HG03565 (cell line): ENCODE data around the gene MMD2.

ENCODE experiments used
- ATAC-seq: cut with Tn5 transposase; IDR thresholded peaks from one replicate; pipeline ENCODE4 v1.9.1; 2021; ENCODE audit warnings: mild to moderate bottlenecking, moderate library complexity; ENCODE audit not compliant: unreplicated experiment

The MMD2 gene

GRCh38 chr7:4959306-4959705 lies 319 bp upstream of the MMD2 start:
- ATAC-seq, result no peak

- ATAC-seq, result no peak
Observed at GRCh38 chr7:4957847-4958476, 1.0 kb downstream of the MMD2 start.

- peak; percentile 41 for ATAC-seq
Observed at GRCh38 chr7:4951903-4952636, 6.9 kb downstream of the MMD2 start.

GRCh38 chr7:4951304-4951703 lies 7.7 kb downstream of the MMD2 start:
- no peak for ATAC-seq

- no peak for ATAC-seq
Observed at GRCh38 chr7:4948402-4948801, 10.6 kb downstream of the MMD2 start.

GRCh38 chr7:4945949-4946348 lies 13.0 kb downstream of the MMD2 start:
- ATAC-seq, result no peak

- ATAC-seq, result no peak
Observed at GRCh38 chr7:4944939-4945338, 14.0 kb downstream of the MMD2 start.

- ATAC-seq, result no peak
Observed at GRCh38 chr7:4943297-4943696, 15.7 kb downstream of the MMD2 start.

- no peak for ATAC-seq
Observed at GRCh38 chr7:4939971-4940728, 18.8 kb downstream of the MMD2 start.

GRCh38 chr7:4937411-4937810 lies 21.6 kb downstream of the MMD2 start:
- ATAC-seq, result no peak

- no peak for ATAC-seq
Observed at GRCh38 chr7:4934419-4935025, 24.5 kb downstream of the MMD2 start.

- no peak for ATAC-seq
Observed at GRCh38 chr7:4931943-4932342, 27.0 kb downstream of the MMD2 start.

GRCh38 chr7:4929005-4929404 lies 30.0 kb downstream of the MMD2 start:
- ATAC-seq, result no peak

- no peak for ATAC-seq
Observed at GRCh38 chr7:4928445-4928844, 30.5 kb downstream of the MMD2 start.

GRCh38 chr7:4919969-4920766 lies 38.8 kb downstream of the MMD2 start:
- ATAC-seq, result no peak

GRCh38 chr7:4916113-4916512 lies 42.9 kb downstream of the MMD2 start:
- ATAC-seq, result no peak

GRCh38 chr7:4911111-4911828 lies 47.7 kb downstream of the MMD2 start:
- ATAC-seq, result no peak

- ATAC-seq, result no peak
Observed at GRCh38 chr7:4906682-4907081, 52.3 kb downstream of the MMD2 start.

GRCh38 chr7:4905171-4905570 lies 53.8 kb downstream of the MMD2 start:
- no peak for ATAC-seq

GRCh38 chr7:4904346-4904745 lies 54.6 kb downstream of the MMD2 start:
- no peak for ATAC-seq
